ENCODE results near the gene LIMK1. TPM values are rescaled to one million over a fixed set of nuclear protein-coding genes. Genes with fewer than 3 reads are reported as not detected.

The LIMK1 gene
- total and polyA plus RNA-seq, 2 of the 13 experiments (the other 11 are each of a cell fraction or from before 2014, with no cell fraction given) = 8.9 to 18.8 TPM

DNA sequence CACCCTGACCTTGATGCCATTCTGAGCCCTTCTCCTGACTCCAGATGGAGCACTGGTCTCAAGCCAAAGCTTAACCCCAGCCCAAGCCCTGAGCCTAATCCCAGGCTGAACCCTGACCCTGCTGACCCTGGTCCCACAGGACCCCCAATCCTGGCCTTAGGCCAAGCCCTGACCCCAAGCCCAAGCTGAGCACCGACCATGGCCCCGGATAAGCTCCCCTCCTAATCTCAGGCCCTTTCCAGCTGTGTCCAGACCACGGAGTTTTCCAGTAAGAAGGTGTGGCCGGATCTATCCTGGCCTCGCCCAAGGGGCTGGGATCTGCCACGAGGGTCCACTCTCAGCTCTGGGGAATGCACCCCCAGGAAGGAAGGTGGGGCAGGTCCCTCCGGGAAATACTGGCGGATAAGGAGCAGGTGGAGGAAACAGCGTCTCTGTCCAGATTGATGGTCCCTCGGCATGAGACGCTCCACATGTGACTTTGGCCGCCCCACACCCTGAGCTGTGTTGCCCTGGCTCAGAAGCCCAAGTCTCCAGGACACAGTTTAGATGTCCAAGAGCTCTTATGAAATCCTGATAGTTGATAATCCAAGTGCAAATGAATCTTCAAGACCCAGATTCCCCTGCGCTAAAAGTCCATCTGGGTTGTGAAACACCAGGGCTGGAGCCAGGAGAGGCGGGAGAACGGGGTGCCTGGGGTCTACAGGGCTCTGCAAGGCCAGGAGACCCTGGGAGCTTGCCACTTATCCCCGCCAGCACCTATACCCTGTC lies 45.2 kb upstream of the LIMK1 start:
- ATAC-seq (no peak; the same call in 2 of the 3 replicates), FAIRE-seq (no peak), DNase-seq (ENCODE audit: low spot score) (no peak)
- no peaks in the 10 kb centered on the region for H3K9me3 ChIP-seq (ENCODE audit: low read length)
- in situ Hi-C loops (cut with HindIII; ENCODE audit: extremely low pct_ligation_motif_present, low pct_unique_long_range_greater_than_20kb) = no loop called here
- no peak overlapping the region for H3K9ac ChIP-seq (ENCODE audit: insufficient read depth, low read depth, low read length)
- no peak overlapping the region for H3K4me2 ChIP-seq (ENCODE audit: low read depth, low read length)
- no peak for TF ChIP-seq ZNF30 (CRISPR knock-in tag; IDR thresholded peaks at IDR 0.05)
- TF ChIP-seq BCL3 (CRISPR knock-in tag; IDR thresholded peaks at IDR 0.05) = no peak
- no peak for TF ChIP-seq HNRNPUL1 (IDR thresholded peaks at IDR 0.05; ENCODE audit: low read depth, low read length)
- ChIA-PET CTCF (ENCODE audit: low intra/inter-chr PET ratio, low total read pairs) (no interaction called here), POLR2A (no interaction called here)
- H4K20me1 ChIP-seq (ENCODE audit: insufficient read depth, low read length) = peaks cover 5% of the 10 kb centered on the region; the same call in 1 of the 2 replicates
- no peak overlapping the region for H2AFZ ChIP-seq (ENCODE audit: low read length)
- no peak overlapping the region for H3K4me3 ChIP-seq (replicated peaks in 1 of 3; ENCODE audit: insufficient read depth in 1 of 3, low read depth in 2 of 3, low read length in 3 of 3)
- H3K79me2 ChIP-seq (ENCODE audit: insufficient read depth, low read length) = no peaks in the 10 kb centered on the region
- peaks cover 11 to 60% of the 10 kb centered on the region in 2 experiments; a peak in 4 of 5 replicates for H3K27me3 ChIP-seq (ENCODE audit: control insufficient read depth in 1 of 2, insufficient read depth in 2 of 2, low read length in 2 of 2)
- BruUV-seq (replicated peaks) = no TSS peak
- no peaks in the 10 kb centered on the region for H3K36me3 ChIP-seq (replicated peaks in 1 of 2; ENCODE audit: control insufficient read depth in 1 of 2, insufficient read depth in 2 of 2, low read length in 2 of 2)
- H3K27ac ChIP-seq (ENCODE audit: extremely low read length, insufficient read depth, low read length) = no peak overlapping the region
- 10% methylated on average over 9 of the region's 16 CpGs for WGBS (ENCODE audit: low lambda C conversion rate)
- intact Hi-C loops (cut with micrococcal nuclease; ENCODE audit: unreplicated experiment) = no loop called here
- no peaks in the 10 kb centered on the region for H3K4me1 ChIP-seq (ENCODE audit: insufficient read depth, low read length)

DNA sequence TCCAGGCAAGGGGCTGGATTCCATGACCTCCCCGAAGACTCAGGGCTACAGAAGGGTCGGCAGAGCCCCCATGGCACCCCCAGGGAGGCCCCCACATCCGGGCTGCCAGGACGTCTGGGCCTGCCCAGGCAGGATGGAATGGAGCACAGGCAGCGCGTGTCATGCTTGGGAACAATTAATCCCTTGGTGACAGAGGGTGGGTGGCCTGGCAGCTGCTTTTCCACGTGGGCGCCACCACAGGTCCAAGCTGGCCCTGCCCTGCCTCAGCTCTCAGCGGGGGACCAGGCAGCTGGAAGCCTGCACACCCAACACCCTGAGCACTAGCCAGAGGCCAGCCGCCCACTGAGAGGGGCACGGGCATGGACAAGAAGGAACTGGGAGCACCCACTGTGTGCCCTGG lies 44.3 kb upstream of the LIMK1 start:
- intact Hi-C loops (cut with micrococcal nuclease; ENCODE audit: unreplicated experiment) = no loop called here
- Histone ChIP-seq H3K36me3 (replicated peaks in 1 of 2; ENCODE audit: control insufficient read depth in 1 of 2, insufficient read depth in 2 of 2, low read length in 2 of 2) (no peaks in the 10 kb centered on the region), H3K4me1 (ENCODE audit: insufficient read depth, low read length) (no peaks in the 10 kb centered on the region), H4K20me1 (ENCODE audit: insufficient read depth, low read length) (peaks cover 5% of the 10 kb centered on the region; the same call in 1 of the 2 replicates), H3K27me3 (ENCODE audit: control insufficient read depth in 1 of 2, insufficient read depth in 2 of 2, low read length in 2 of 2) (peaks cover 9 to 59% of the 10 kb centered on the region in 2 experiments; a peak in 4 of 5 replicates), H3K9ac (ENCODE audit: insufficient read depth, low read depth, low read length) (no peak overlapping the region), H3K4me2 (ENCODE audit: low read depth, low read length) (no peak overlapping the region), H3K27ac (ENCODE audit: extremely low read length, insufficient read depth, low read length) (no peak overlapping the region), H3K79me2 (ENCODE audit: insufficient read depth, low read length) (no peaks in the 10 kb centered on the region), H2AFZ (ENCODE audit: low read length) (no peak overlapping the region), H3K4me3 (replicated peaks in 1 of 3; ENCODE audit: insufficient read depth in 1 of 3, low read depth in 2 of 3, low read length in 3 of 3) (no peak overlapping the region), H3K9me3 (ENCODE audit: low read length) (no peaks in the 10 kb centered on the region)
- FAIRE-seq (no peak), DNase-seq (ENCODE audit: low spot score) (no peak), ATAC-seq (no peak)
- 67% methylated on average over 1 of the region's 11 CpGs for WGBS (ENCODE audit: low lambda C conversion rate)
- ChIA-PET CTCF (ENCODE audit: low intra/inter-chr PET ratio, low total read pairs) (no interaction called here), POLR2A (no interaction called here)
- BruUV-seq (replicated peaks) = no TSS peak
- in situ Hi-C loops (cut with HindIII; ENCODE audit: extremely low pct_ligation_motif_present, low pct_unique_long_range_greater_than_20kb) = no loop called here
- no peak for TF ChIP-seq SOX6 (IDR thresholded peaks at IDR 0.05)
- TF ChIP-seq SOX6 (CRISPR knock-in tag; IDR thresholded peaks at IDR 0.05) = no peak
- TF ChIP-seq BRD4 (CRISPR knock-in tag; IDR thresholded peaks at IDR 0.05) = no peak
- TF ChIP-seq NFIB (CRISPR knock-in tag; IDR thresholded peaks at IDR 0.05; ENCODE audit: borderline replicate concordance) = no peak
- TF ChIP-seq, protein P1, sequence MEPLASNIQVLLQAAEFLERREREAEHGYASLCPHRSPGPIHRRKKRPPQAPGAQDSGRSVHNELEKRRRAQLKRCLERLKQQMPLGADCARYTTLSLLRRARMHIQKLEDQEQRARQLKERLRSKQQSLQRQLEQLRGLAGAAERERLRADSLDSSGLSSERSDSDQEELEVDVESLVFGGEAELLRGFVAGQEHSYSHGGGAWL (CRISPR knock-in tag; IDR thresholded peaks at IDR 0.05) = no peak
- no peak for TF ChIP-seq TCF12 (IDR thresholded peaks at IDR 0.05)
- TF ChIP-seq TCF12 (CRISPR knock-in tag; IDR thresholded peaks at IDR 0.05) = no peak
- TF ChIP-seq SMYD3 (CRISPR knock-in tag; IDR thresholded peaks at IDR 0.05) = no peak
- no peak for TF ChIP-seq ZNF282 (IDR thresholded peaks at IDR 0.05; ENCODE audit: partially characterized antibody)
- TF ChIP-seq ZFP90 (CRISPR knock-in tag; IDR thresholded peaks at IDR 0.05; ENCODE audit: borderline replicate concordance) = no peak
- no peak for TF ChIP-seq ZNF766 (CRISPR knock-in tag; IDR thresholded peaks at IDR 0.05; ENCODE audit: borderline replicate concordance)
- no peak for TF ChIP-seq ZMYM3 (CRISPR knock-in tag; IDR thresholded peaks at IDR 0.05)

All from HepG2 (cell line).